HG03460 (cell line): ENCODE measurements around the gene SLC27A5.

Experiments
- ATAC-seq: cut with Tn5 transposase; IDR thresholded peaks from one replicate; pipeline ENCODE4 v1.9.1; 2021; ENCODE audit not compliant: unreplicated experiment

SLC27A5 gene

GRCh38 chr19:58511353-58512208, at the start of gene SLC27A5:
Gene SLC27A5 (minus strand): TSS chr19:58511992. CDS start chr19:58511955, 37 bp downstream.
- ATAC-seq = no peak

DNA sequence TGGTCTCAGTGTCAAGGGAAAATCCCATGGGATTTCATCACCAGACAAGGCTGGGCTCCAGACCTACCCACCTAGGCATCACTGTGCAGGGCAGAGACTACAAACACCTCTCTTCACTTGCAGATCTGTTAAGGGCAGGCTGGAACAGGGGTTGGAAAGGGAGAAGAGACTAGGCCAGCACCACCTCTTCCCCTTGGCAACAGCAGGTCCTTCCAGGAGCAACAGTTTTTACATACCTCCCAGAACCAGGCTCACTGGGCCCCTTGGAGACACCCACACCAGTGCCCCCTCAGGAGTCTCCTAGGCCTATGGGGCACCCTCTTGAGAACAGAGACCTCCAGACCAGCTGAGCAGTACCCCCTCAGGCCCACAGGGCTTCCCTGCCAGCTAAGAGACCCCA, 49.1 kb upstream of the SLC27A5 start:
- no peak for ATAC-seq

- no peak for ATAC-seq
Measured at GRCh38 chr19:58560007-58560887, 48.5 kb upstream of the SLC27A5 start.

DNA sequence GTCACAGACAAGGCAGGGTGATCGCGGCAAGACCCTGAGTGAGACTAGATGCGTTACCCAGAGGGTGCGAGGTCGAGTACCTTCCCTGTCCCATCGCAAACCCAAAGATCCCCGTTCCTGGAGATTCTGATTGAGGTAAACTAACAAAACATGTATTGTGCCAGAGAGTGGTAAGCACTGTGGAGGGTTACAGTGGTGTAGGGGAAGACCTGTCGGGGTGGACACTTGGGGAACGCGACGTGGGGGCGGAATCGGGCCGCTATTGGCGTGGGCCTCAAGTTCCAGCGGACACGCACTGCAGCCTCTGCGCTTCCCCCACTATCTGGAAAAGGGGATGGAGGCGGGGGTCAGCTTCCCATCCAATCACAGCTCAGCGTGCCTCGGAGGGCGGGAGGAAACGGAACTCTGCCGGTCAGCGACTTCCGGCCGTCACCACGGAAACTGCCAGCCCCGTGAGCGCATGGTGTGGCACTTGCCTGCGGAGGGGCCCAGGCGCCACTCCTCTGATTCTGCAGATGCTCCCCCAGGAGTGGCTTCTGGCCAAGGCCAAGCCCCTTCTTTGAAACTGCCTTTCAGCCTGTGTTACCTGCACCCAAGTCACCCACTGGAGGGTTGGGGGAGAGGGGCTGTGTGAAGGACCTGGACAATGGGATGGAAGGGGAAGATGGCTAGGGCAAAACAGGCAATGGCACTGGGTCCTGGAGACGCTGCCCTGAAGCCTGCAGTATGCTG, 47.6 kb upstream of the SLC27A5 start:
- ATAC-seq = peak; percentile 25

- ATAC-seq = peak; percentile 46
Measured at GRCh38 chr19:58558623-58559274, 47.0 kb upstream of the SLC27A5 start.

GRCh38 chr19:58558066-58558622, 46.4 kb upstream of the SLC27A5 start, which contains the start of gene UBE2M:
Gene UBE2M (minus strand): TSS chr19:58558611. CDS start chr19:58558381, 230 bp downstream.
- no peak for ATAC-seq

DNA sequence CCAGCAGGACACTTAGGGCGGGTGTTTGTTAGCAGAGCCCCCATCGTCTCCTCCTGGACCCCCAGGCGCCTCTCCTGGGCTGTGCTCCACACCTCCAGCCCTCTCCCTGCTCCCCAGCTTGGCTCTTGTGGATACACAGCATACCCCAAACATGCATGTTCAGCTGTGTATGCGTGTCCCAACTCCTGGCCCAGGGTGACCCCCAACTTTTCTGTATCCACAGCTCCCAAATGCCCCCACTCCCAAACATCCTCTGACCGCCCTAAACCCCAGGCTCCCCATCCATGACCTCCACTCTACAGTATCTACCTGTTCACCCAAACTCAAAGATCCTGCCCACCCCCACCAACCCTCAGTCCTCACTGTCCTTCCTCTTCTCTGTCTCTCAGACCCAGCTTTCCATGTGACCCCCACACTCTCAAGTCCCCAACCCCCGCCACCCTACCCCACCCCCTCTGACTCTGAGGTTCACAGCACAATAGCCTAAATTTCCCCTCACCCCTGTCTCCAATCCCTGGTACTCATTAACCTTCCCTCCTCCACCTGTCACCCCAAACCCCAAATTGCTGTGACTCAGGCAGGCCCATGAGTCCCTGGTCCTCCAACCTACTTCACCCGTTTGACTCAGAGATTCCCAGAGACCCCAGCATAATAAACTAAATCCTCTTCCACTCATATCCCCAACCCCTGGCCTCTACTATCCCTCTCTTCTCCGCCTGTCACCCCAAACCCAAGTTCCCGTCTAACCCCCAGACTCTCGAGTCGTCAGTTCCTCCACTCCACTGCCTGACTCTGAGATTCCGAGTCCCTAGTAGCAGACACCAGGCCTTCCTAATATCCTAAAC, 45.7 kb upstream of the SLC27A5 start:
- no peak for ATAC-seq

DNA sequence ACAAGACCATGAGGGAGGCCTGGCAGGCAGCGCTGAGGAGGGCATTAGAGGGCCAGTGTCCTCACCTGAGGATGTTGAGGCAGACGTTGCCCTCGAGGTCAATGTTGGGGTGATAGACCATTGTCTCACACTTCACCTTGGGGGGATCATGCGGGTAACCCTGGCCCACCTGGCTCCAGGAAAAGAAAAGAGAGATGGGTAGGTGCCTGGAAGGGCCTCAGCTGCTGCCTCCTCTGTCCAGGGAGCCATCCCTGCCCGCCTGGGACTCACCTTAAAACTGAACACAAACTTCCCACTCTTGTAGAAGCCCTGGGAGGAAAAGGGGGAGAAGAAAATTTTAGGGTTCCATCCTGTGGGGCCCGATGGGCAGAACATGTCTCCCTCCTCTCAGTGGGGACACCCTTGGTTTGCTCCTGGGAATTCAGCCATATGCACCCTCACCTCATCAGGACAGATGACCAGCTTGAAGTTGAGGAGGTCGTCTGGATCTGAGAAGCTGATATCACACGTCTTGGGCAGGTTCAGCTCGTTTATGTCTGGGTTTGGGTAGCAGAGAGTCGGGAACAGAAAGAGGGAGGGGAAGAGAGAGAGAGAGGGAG, 44.9 kb upstream of the SLC27A5 start:
- no peak for ATAC-seq

DNA sequence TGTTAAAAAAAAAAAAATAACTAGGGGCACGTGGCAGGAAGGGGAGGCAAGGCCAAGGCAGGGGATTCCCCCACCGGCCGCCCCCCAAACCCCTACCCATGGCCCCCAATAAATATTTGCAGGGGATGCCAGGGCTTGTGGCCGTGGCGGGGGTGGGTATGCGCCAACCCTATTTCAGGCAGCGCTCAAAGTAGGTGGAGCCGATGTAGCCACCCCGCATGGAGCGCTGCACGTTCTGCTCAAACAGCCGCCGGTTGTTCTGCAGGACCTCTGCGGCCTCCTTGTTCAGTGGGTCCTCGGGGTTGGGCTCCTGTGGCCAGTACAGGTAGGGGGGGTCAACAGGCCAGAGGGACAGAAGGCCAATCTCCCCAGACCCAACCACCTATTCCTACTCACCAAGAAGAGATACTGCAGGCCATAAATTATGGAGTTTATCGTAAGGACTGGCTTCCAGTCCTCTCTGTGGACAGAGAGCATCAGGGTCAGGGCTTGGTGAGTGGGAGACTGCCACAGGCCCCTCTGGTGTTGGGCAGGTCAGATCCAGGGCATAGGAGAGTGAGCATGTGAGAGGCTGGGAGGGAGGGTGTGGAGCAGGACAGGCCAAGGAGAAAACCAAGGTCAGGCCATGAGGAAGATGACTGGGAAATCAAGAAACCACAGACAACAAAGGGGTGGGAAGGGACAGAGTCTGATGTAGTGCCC, 44.3 kb upstream of the SLC27A5 start:
- ATAC-seq = no peak

DNA sequence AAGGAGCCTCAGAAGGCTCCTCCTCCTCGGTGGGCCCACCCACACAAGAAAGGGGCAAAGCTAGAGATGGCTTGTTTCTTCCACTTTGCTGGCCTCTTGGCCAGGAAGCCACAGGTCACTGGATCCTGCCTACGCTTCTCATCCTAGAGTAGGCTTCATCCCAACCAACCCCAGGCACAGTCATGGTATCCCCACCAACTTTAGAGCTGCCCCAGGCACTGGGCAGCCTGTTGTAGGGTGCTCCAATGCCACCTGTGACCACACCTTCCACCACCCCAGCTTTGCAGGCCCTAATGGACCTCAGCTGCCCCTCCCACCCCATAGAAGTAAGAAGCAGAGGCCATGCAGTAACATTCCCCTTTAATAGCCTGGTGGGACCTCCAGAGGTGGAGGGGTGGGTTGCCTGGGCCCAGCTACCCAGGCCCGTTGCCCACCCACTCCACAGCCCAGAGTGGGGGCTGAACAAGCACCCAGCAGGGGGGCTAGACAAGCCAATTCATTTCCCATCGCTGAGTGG, 43.6 kb upstream of the SLC27A5 start:
- no peak for ATAC-seq

- no peak for ATAC-seq
Measured at GRCh38 chr19:58554494-58555368, 42.9 kb upstream of the SLC27A5 start, which contains the start of gene CHMP2A. Gene CHMP2A (minus strand): TSS chr19:58555105. CDS start chr19:58554212, 893 bp downstream.

DNA sequence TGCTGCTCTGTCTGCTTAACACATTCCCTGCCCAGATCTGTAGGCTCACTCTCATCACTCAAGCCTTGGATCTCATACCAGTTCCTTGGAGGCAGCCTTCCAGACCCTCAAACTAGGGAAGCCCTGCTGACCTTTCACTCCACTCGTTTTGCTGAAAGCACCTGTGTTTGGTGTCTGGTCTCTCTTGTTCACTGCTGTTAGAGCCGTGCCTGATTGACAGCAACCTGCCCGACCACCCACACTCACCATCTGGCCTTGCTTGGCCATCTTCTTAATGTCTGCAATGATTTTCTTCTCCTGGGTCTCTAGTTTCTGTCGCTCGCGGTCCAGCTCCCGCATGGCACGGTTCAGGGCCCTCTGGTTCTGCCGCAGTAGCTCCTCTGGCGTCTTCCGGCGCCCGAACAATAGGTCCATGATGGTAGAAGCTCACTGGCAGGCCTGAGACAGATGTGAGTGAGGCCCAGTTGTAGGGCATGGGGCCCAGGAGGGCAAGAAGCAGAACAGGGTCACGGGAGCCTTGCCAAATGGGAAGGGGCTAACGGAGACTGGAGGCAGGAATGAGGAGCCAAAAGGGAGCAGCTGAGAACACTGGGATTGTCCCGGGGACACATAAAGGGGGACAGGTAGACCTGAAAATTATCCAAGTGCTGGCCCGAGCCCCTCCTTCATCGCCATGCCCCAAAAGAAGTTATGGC, 42.2 kb upstream of the SLC27A5 start:
- no peak for ATAC-seq

- no peak for ATAC-seq
Measured at GRCh38 chr19:58552655-58553054, 40.9 kb upstream of the SLC27A5 start.

DNA sequence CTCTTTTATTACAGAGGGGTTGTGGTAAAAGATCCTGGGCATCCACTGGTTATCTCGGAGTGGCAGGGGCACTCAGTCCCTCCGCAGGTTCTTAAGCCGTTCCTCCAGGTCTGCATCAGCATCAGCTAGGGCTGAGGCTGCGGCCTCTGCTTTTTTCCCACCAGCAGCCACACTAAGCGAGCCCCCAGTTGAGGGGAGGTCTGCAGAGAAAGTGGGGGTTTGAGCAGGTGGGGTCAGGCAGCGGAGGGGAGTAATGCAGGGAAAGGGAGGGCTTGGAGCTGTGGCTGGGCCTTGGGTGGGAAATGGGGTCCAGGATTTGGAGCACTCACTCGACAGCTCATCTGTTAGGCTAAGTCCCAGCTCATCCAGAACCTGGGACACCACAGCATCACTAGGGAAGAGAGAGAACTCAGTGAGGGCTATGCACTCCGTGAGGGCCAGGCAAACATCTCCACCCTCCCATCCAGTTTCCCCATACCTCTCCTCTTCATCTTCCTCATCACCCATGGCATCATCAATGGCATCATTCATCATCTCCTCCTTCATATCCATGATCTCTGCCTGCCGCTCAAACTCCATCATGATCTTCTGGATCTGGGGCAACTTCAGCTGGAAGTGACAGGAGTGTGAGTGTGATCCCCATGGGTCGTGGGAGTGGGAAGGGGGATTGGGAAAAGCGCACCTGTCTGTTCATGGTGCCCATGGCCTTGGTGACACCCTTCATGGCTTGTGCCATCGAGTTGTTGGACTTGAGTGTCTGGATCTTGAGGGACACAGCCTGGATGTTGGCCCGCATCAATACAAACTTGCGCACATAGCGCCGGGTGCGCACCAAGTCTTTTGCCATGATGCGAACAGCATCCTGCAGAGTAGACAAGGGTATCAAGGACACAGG, 40.0 kb upstream of the SLC27A5 start:
- no peak for ATAC-seq

DNA sequence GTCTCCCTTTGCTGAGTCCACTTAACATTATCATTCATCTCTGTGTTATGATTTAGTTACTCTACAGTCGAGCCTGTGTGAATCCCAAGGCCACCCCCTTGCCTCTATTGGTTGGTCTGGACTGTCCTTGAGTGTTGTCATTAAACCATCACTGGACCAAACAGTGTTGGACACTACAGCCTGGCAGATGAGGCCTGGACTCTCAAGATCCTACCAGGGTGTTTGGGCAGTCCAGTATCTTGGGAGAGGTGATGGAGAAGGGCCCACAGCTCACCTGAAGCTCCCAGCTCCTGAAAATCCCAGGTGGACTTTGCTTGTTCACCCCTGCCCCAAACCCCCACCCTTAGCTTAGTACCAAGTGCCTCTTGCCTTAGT, 39.3 kb upstream of the SLC27A5 start:
- no peak for ATAC-seq
